TTC549 (cell line): ENCODE results near the gene SLC13A2.
"Not testable (repeated sequence)": the region's sequence is repeated elsewhere in the genome, so short reads cannot be mapped to it uniquely, and the experiment has no call there.

ENCODE experiments used
- FAIRE-seq: peaks from 2 replicates; lab custom pipeline; 2012; peaks lifted over from hg19 to GRCh38; lab: Jason Lieb, UNC

Gene SLC13A2

DNA sequence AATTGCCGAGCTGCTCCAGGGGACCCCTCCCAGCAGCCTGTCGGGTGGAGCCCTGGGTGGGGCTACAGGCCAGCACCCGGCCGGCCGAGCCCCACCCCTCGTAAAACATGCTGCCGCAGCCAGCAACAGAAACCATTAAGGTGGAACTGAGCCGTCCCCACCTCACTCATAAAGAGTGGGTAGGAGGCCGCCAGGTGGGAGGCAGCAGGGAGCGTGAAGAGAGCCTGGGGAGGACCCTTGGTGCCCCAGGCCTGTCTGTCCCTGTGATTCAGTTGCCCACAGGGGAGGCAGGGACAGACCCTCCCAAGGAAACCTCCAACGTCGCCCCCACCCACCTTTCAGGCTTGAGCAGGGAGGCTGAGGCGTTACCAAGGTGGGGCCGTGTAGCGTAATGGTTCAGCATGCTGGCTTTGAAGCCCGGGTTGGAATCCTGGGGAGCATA is 41.1 kb downstream of the SLC13A2 start:
- no peak for FAIRE-seq

- no peak for FAIRE-seq
Observed at GRCh38 chr17:28515518-28515917, 42.1 kb downstream of the SLC13A2 start.

GRCh38 chr17:28518132-28518531 is 44.7 kb downstream of the SLC13A2 start:
- FAIRE-seq: no peak

GRCh38 chr17:28518578-28518977 is 45.1 kb downstream of the SLC13A2 start:
- FAIRE-seq: no peak

GRCh38 chr17:28519236-28519635 is 45.8 kb downstream of the SLC13A2 start:
- FAIRE-seq: no peak

- FAIRE-seq: no peak
Observed at GRCh38 chr17:28520687-28521086, 47.2 kb downstream of the SLC13A2 start.

DNA sequence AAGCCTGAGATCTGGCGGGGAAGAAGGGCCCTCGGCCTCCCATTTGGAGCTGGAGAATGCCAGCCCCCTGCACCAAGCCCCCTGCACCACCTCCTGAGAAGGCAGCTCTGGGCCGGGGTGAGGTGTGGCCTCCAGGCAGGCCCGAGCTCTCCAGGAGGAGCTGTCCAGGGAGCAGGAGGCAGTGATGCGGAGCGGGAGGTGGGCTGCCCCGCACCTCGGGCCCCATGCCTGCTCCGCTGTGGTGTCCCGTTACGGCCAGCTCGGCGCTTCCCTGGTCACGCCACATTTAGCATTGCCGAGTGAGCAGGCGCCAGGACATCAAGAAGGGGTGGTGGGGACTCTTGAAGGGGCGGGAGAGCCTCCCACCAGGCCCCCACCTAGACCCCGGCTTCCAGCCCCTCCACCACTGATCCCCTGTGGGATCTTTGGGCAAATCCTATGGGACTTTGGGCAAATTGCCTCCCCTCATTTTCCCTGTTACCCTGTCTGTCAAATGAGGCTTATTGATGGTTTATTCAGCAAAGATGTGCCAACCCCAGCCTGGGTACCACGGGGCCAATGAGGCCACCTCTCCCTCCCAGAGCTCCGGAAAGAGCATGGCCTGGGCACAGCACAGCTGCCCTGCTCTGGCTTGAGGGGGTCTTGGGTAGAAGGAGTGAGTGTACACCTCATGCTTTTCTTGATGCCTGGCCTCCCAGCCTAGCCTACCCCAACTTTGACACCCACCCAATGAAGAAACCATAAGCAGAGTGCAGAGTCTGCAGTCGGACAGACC is 48.1 kb downstream of the SLC13A2 start:
- no peak for FAIRE-seq

DNA sequence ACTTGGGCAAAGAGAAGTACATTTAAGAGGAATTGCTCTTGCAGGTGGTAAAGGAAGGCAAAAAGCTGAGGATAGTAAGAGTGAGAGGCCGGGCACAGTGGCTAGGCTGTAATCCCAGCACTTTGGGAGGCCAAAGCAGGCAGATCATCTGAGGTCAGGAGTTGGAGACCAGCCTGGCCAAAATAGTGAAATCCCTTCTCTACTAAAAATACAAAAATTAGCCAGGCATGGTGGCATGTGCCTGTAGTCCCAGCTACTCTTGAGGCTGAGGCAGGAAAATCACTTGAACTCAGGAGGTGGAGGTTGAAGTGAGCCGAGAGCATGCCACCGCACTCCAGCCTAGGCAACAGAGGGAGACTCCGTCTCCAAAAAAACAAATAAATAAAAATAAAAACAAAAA is 48.8 kb downstream of the SLC13A2 start:
- FAIRE-seq: not testable (repeated sequence)

DNA sequence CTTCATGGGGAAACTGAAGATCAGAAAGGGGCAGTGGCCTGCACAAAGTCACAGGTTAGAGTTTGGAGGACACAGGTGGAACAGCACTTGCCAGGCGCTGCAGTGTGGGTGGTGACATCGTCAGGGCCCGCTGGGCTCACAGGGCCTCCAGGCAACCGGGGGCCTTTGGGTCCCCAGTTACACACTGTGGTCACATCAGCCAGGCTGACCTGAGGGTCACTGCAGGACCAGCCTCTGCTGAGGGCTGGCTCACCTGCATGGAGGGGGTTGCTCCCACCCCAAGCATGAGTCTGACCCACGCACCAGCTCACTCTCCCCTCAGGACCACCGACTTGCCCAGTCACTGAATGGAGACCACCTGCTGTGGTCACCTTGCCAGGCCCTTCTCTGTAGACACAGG is 49.7 kb downstream of the SLC13A2 start:
- FAIRE-seq: no peak

- no peak for FAIRE-seq
Observed at GRCh38 chr17:28523876-28524275, 50.4 kb downstream of the SLC13A2 start.

DNA sequence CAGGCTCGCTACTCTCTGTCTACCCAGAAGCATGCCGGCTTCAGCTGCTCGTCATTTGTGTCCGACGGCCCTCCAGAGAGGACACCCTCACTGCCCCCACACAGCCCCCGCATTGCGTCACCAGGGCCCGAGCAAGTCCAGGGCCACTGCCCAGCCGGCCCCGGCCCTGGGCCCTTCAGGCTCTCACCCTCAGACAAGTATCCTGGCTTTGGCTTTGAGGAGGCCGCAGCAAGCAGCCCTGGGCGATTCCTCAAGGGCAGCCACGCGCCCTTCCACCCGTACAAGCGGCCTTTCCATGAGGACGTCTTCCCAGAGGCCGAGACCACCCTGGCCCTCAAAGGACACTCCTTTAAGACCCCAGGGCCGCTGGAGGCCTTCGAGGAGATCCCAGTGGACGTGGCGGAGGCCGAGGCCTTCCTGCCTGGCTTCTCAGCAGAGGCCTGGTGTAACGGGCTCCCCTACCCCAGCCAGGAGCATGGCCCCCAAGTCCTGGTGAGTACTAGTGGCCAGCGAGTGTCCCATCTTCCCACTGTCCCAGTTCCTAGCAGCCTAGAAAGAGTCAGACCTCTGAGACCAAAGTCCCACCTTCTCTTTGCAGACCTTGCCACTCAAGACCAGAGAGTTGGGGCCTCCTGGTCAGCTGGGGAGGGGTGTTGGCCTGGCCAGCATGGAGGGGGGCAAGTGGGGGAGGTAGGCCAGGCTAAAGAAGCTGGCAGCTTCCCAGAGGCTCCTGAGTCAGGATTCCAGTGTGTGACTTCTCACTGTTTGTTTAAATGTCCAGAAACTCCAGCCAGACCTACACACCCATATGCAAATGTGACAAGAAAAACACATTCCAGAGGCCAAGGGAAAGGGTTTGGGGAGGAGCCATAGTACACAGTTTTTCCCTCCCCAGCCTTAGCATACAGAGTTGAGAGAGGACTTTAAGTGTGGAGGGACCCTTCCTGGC is 51.3 kb downstream of the SLC13A2 start:
- no peak for FAIRE-seq

DNA sequence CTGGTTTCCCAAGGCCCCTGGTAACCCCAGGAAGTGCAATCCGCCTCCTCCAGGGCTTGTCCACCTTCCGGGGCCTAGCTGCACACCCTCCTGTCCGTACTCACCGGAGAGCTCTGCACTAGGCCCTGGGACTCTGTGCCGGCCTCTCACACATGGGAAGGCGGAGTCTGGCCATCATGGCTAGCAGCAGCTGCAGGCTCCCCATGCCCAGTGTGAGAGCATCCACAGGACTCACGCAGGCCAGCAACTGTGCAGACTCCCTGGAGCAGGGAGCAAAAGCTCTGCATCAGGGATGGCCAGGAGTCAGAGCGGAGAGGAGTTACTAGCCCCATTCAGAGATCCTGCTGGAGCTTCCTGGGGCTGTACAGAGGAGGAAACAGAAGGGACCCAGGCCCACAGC is 52.9 kb downstream of the SLC13A2 start:
- no peak for FAIRE-seq

DNA sequence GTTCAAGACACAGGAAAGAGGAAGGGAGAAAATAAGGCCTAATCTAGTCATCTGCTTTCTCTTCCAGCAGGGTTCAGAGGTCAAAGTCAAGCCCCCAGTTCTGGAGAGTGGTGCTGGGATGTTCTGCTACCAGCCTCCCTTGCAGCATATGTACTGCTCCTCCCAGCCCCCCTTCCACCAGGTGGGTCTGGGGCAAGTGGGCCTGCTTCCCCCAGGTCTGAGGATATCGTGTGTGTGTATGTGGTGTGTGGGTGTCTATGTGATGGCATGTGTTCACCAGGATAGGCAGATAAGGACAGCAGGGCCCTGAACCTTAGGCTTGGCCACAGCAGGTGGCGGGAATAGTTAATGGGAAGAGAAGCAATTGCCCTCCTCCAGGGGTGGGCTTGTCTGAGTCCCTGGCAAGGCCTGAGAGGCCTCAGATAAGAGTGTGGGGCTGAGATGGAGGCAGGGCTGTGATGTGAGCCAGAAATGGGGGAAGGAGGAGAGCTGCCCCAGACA is 53.8 kb downstream of the SLC13A2 start:
- FAIRE-seq: no peak

DNA sequence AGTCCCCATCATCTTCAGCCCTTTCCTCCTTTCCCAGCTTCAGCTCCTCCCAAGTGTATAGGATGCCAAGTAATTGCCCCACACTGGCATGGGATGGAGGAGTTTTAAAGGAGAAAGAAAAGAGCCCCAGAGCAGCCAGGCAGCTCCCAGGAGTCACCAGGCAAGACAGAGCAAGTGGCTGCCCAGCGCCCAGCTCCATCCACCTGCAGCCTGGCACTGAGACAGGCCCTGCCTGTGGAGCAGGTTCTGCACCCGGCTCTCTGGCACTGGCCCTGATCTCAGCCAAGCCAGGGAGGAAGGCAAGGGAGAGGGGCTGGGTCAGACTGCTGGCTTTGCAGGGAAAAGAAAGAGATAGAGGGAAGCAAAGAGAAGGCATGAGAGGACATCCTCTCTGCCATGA is 54.4 kb downstream of the SLC13A2 start:
- FAIRE-seq: no peak

- FAIRE-seq: no peak
Observed at GRCh38 chr17:28528327-28529012, 55.0 kb downstream of the SLC13A2 start.

DNA sequence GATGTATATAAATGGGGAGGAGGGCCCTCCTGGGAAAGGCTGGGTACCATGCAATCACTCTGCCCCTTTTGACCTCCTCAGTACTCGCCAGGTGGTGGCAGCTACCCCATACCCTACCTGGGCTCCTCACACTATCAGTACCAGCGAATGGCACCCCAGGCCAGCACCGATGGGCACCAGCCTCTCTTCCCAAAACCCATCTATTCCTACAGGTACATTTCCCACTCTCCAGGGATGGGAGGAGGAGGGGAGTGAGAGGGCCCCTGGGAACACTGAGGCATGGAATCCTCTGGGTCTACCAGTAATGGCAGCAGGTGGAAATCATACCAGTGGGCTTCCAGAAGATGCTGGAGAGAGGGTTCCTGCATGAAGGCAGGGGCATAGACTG is 55.6 kb downstream of the SLC13A2 start:
- no peak for FAIRE-seq

GRCh38 chr17:28530250-28530649 is 56.8 kb downstream of the SLC13A2 start:
- no peak for FAIRE-seq

DNA sequence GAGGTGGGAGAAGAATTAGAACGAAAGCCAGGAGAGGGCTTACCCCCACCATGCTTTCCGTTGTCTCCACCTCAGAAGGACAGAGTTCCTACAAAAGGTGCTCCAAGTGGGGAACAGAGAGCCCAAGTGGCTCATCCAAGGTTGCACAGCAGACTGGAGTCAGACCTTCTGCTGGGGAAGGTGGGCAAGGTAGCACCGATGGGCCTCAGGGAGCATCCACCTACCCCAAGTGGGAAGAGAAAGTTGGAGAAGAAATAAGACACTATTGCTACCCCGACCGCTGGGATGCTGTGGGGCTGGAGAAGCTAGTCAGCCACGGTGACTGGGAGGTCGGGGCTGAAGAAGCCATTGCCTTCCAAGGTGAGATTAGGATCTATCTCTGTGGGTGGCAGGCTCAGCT is 57.5 kb downstream of the SLC13A2 start:
- FAIRE-seq: no peak

- no peak for FAIRE-seq
Observed at GRCh38 chr17:28532050-28532960, 58.9 kb downstream of the SLC13A2 start.

DNA sequence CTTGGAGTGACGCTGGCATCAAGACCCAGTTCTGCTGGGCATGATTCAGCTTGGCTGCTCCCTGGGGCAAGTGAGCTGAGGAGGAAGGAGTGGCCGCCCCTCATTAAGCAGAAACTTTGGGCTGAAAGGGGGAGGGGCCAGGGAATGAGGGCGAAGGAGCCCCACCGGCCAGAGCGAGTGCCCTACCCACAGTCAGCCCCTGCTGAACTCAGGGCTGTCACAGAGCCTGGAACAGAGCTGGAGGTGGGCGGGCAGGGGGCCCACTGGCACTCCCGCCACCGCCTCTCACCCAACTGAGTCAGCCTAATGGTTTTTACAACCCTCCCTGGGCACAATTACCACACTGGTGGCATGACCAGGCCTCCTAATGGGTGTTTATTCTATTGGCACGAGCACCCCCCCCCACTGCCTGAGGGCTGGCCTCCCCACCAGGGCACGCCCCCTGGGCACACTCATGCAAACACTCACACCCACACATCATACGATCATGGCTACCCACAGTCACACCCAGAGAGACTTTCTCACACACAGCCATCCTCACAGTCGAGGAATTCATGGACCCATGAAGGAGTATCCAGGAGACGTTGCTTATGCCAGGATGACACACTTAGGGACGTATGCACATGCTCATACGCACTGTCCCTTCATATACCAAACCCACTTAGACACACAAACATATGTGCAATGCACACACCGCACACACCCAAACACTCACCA is 59.8 kb downstream of the SLC13A2 start:
- no peak for FAIRE-seq
